ENCODE measurements around the gene ITGB1BP1.
"Not testable (repeated sequence)": the region's sequence is repeated elsewhere in the genome, so short reads cannot be mapped to it uniquely, and the experiment has no call there.

ITGB1BP1 gene

DNA sequence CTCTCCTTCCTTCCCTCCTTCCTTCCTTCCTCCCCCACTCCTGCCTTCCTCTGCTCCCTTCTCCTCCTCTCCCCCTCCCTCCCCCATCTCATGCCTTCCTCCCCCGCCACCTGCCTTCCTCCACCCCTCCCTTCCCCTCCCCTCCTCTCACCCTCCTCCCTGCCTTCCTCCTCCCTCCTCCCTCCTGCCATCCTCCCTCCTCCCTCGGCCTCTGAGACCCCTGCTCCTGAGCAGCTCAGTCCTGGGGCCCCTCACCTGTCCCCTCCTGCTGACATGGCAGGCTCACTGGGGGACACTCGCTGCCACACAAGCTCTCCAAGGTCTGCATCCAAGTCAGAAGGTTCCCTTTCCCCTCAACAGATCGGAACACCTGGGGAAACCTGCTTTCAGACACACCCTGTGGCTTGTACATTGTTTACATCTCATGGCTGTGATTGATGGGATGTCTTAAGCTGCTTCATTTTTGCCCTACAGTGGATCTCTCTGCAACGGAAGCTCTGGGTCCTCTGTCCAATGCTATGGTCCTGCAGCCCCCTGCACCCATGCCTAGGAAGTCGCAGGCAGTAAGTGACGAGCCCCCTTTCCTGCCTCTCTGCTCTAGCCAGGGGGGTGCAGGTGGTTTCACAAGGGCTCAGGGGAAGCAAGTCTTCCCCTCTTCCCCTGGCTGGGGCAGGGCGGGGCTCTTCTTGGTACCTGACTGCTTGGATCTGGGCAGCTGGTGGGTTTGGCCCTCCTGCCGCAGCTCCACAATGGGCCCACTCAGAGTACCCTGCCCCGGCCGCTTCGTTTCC lies 22.9 kb downstream of the ITGB1BP1 start:
- no peak for DNase-seq (ENCODE audit: low read depth)

DNA sequence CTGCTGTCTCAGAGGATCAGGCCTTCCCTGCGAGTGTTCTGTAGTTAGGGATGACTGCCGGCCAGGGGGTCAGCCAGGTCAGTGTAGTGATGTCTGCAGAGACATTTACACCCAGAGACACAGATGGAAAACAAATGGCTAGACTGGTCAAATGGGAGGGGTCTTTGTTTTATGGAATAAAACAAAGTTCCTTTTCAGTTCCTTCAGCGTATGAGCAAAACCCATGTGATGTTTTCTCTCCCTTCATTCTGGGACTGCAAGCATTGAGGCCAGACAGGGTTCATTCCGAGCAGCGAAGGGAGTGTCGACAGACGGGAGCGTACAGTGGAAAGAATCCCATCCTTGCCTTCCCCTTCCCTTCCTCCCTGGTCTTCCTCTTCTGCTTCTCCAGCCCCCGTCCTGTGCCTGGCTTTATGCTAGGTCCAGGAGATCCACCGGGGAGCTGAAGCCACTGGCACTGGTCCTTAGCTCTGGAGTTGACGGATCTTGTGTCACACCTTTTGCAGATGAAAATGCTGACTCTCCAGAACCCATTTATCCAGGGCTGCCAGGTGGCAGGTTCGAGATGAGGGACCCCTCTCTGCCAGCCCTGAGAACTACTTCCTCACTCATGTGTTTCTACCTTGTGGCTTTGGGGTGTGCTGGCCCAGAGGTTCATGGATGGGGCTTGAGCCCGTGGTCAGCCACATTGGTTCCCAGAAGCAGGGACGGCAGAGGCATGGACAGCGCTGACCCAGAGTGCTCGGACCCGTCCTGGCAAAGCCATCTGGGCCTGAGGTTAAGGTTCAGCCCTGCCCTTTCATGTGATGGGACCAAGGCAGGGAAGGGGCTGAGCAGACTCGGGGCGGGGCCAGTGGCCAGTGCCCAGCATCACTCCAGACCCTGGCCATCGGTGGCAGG lies 24.2 kb downstream of the ITGB1BP1 start:
- no peak for DNase-seq (ENCODE audit: low read depth)

DNA sequence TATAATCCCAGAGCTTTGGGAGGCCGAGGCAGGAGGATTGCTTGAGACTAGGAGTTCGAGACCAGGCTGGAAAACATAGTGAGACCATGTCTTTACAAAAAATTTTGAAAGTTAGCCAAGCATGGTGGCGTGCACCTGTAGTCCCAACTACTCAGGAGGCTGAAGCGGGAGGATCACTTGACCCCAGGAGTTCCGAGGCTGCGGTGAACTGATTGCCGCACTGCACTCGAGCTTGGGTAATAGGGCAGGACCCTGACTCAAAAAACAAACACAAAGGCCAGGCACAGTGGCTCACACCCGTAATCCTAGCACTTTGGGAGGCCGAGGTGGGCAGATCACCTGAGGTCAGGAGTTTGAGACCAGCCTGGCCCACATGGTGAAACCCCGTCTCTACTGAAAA lies 25.1 kb downstream of the ITGB1BP1 start:
- not testable (repeated sequence) for DNase-seq (ENCODE audit: low read depth)

DNA sequence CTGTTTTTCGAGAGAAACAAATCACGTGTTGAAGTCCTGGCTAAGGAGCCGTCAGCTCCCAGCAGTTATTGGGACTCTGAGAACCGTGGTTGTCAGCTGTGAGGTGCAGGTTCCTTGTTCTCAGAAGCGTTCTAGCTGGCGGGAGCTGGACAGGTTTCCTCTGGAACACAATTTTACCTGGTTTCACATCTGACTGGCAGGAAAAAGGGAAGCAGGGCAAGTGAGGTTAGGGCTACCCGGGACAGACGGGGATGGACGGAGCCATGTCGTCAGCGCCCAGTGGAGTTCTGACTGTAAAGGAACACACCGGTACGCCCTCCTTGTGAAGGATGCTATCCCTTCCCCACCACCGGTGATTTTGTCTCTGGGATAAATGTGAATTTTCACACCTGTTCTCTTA lies 26.1 kb downstream of the ITGB1BP1 start:
- DNase-seq (ENCODE audit: low read depth): no peak

DNA sequence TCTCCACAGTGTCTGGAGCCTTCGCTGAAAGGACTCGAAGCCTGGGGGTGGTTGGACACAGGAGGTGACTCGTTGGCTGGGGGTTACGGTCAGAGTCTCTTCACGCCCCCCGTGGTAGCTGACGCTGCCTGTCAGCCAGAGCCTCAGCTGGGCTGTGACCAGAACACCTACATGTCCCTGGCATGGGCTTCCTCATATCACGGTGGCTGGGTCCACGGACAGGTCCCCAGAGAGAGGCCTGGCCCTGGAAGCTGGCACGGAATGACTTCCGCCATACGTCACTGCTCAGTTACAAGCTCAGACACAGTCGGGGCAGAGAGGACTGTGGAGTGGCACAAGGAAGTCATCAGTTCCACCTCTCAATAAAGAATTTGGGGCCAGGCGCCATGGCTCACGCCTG lies 28.5 kb downstream of the ITGB1BP1 start:
- no peak for DNase-seq (ENCODE audit: low read depth)

DNA sequence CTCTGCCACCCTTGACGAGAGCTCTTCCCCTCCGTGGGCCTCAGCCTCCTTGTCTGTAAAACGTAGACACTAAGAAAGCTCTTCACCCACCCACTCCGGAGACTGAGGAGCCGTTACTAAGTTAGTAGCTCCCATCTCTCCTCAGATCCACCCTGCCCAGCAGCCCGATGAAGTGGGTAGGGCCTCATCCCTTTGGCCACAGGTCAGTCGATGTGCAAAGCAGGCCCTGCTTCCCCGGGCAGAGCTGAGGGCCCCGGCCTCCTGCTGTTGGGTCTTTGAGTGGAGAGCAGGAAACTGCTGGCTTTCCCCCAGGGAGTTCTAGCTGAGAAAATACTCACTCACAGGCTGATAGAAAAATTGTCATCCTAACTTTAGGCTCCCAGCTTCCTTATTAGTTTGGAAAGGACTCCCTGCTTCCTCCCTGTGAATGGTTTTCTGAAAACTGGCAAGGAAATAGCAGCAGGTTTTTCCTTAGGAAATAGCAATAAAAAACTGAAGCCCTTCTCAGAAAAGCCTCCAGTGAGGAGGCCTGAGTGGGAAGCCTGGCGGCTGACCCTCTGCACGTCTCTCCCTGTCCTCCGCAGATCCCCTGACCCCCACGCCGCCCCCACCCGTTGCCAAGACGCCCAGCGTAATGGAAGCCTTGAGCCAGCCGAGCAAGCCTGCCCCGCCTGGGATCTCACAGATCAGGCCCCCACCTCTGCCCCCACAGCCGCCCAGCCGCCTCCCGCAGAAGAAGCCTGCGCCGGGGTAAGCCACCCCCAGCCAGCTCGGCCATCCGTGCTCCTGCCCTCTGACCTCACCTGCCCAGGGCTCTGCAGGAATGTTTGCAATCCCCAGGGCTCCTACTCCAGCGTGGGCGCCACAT lies 30.2 kb downstream of the ITGB1BP1 start:
- no peak for DNase-seq (ENCODE audit: low read depth)

DNA sequence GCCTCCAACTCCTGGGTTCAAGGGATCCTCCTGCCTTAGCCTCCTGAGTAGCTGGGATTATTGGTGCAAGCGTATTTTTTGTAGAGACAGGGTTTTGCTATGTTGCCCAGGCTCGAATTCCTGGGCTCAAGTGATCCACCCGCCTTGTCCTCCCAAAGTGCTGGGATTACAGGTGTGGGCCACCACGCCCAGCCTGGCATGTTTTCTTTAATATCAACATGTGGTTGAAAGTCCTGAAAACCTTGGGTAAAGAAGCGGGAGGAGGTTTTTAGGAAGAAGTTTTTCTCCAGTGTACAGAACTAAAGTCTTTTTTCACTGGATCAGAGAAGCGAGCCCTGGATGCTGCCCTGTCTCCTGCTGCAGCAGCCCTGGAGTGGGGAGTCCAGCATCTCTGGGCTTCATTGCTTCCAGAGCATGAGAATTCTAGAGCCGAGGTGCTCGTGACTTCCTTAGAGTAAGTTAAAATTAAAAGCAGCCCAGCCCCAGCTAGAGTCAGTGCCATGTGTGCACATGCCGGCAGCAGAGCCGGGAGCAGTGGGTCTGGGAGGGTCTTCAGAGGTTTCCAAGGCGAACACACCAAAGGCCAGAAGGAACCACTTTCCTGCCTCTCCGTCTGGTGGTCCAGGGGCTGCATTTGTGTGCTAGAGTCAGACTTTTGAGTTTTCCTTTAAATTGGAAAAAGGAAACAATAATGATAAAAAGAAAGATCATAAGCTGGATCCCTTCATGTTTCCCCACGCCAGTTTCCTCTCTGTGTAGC lies 31.2 kb downstream of the ITGB1BP1 start:
- DNase-seq (ENCODE audit: low read depth): no peak

DNA sequence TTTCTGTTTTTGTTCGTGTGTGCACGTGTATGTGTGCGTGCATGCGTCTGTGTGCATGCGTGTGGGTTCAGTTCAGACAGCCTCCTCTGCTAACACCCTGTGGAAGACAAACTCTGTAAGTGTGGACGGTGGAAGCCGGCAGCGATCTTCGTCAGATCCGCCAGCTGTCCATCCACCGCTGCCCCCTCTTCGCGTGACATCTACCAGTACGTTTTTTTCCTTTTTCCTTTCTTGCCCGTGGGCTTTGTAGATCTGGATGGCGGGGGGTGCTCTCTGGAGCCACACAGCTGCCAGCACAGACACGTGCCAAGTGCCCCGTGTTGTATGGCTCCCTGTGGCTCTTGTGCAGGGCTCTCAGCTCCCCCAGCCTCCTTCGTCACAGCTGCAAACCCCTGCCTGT lies 32.3 kb downstream of the ITGB1BP1 start:
- DNase-seq (ENCODE audit: low read depth): no peak

DNA sequence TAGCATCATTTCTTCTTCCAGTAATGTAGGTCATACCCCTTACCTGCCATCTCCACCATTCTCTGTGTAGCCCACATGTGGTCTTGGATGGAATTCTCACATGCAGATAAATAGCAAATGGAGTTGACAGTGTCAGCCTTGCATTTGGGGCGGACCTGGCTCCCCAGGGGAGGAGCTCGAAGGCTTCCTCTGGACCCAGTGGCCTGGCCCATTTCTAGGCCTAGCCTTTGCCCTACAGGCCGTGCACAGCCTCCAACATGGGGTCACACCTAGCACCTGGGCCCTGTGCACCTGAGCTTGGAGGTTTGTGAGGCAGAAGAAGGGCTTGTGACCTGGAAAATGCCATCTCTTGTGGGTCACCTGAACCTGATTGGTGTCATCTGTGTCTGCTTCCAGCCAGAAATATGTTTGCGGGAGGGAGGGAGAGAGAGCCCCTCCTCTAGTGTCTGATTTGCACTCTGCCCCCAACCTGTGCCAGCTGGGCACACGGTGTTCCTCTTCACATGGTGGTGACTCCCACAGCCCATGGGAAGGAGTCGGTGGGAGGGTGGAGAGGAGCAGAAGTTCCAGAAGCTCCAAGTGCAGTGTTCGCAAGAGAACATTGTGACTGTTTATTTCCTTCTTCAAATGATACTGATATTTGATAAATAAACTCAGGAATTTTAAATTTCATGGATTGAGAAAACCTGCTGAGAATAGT lies 33.0 kb downstream of the ITGB1BP1 start:
- no peak for DNase-seq (ENCODE audit: low read depth)

DNA sequence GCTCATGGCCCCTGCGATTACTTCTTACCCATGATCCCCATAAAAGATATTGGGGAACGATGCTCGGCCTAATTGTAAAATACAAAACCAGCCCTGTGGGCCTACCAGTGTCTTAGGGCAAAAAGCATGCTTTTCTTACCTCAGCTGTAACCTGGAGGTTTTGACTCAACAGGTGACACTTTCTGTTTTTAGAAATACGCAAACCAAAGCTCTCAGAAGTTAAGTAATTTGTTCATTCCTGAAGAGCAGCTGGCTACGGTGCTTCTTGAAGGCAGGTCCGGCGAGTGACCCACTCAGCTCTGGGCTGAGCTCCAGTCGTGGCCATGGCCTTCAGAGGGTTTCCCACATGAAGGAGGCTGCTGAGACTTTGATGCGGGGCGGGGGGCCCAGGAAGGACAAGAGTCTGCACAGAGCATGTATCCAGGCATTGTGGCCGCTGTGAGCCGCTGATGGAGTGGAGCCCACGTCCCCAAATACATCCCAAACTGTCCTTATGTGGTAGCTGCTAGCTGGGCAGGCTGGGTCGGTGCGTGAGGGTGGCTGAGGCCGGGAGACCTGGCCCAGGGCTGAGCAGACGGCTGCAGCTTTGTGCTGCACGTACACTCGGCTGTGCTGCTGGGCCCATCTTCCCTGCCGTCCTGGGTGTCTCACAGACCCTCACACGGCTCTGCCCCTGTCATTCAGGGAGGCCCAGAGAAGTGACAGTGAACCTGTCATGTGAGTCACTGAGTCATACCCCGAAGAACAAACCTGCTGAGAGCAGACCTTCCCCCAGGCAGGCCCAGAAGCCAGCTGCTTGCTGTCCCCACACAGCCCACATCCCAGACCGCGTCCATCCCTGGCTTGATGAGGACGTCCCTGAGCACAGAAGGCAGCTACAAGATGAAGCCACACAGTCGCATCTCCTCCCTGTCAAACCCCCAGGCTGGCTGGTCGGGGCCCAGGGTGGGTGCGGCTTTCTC lies 34.1 kb downstream of the ITGB1BP1 start:
- DNase-seq (ENCODE audit: low read depth): no peak

DNA sequence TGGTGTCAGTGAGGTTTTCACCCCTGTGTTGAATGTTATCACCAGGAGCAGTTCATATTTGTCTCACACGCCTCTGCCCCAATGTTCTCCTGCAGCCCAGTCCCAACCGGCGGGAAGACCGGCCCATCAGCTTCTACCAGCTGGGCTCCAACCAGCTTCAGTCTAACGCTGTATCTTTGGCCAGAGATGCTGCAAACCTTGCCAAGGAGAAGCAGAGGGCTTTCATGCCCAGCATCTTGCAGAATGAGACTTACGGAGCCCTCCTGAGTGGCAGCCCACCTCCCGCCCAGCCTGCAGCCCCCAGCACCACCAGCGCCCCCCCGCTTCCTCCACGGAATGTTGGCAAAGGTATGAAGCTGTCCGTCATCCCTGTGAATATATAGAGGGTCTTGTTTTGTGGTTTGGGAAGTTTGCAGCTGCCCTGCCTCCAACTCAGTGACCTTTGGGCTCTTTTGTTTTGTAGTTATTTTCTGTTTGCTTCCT lies 35.1 kb downstream of the ITGB1BP1 start:
- DNase-seq (ENCODE audit: low read depth): no peak

DNA sequence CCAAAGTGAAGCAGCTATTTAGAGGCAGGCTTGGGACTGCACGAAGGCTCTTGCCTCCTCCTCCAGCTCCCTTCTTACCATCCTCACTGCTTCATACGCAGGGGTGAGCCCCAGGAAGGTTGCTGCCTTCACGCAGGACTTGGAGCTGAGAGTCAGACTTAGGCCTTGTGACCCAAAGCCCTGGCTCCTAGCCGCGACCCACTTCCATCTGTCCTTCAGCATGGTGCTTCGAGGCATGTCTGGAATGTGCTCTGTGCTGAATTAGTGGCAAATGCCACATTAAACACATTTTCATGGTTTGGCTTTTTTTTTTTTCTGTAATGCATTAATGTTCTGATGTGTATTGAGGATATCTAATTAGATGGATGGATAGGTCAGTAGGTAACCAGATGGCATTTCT lies 37.5 kb downstream of the ITGB1BP1 start:
- no peak for DNase-seq (ENCODE audit: low read depth)

DNA sequence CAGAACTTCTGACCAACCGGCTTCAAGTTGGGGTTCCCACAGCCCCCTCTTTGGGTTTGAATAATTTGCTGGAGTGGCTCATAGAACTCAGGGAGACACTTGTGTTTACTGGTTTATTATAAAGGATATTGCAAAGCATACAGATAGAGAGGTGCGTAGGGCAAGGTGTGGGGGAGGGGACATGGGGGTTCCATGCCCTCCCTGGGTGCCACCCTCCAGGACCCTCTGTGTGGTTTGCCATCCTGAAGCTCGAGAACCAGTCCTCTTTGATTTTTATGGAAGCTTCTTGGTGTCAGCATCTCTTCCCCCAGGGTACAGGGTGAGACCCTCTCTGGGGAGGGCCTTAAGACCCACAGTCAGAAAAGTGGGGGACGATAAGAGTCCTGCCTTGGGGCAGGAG lies 38.8 kb downstream of the ITGB1BP1 start:
- DNase-seq (ENCODE audit: low read depth): no peak

DNA sequence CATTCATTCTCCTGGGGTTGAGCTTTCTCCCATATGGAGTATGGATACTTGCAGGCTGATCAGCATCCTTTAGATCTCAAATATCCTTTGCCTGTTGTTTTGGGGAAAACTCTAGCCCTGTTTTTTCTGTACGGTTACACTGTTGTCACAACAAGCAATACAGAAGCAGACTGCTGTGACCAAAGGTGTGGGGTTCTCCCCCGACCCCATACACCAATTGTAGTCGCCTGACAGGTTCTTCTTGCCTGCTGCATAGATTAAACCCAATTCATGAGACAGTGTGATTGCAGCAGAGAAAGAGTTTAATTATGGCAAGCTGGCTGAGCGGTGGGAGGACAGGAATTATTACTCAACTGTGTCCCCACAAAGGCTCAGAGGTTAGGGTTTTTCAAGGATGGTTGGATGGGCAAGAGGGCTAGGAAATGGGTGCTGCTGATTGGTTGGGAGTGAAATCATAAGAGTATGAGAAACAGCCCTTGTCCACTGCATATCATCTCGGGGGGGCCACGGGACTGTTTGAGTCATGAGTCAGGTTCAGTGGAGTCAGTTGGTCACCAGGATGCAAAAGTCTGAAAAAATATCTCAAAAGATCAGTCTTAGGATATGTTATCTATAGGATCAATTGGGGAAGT lies 40.6 kb downstream of the ITGB1BP1 start:
- DNase-seq (ENCODE audit: low read depth): no peak

DNA sequence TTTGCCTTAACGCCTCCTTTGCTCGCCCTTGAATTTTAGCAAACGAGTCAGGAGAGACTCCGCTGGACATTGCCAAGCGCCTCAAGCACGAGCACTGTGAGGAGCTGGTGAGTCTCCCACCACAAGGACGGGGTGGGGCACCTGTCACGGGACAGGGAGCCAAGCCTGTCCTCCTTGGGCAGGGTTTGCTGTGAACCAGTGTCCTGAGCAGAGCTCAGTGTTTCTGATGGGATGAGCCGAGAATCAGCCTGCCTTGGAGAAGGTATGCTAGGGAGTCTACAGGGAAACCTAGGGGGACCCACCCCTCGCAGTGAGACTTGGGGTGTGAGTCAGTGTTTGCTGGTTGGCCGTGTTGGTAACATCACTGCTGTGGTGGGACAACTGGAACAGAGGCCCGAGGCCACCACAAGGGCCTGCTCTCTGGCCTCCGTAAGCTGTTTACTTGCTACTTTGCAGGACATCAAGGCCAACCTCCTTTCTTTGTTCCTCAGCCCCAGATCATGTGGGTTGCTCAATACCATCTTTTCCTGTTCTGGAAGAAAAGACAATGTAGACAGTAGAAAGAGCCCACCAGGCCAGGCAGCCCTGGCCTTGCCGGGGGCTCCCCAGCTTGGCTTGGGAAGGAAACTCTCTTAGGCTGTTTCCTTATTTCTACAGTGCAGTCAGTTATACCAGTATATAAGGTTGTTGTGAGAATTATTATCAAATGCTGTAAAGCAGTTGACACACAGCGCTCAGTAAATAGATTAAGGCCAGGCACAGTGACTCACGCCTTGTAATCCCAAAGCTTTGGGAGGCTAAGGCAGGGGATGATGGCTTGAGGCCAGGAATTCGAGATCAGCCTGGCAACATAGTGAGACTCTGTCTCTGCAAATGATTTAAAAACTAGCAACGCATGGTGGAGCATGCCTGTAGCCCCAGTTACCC lies 42.4 kb downstream of the ITGB1BP1 start:
- DNase-seq (ENCODE audit: low read depth): peak; percentile 79

DNA sequence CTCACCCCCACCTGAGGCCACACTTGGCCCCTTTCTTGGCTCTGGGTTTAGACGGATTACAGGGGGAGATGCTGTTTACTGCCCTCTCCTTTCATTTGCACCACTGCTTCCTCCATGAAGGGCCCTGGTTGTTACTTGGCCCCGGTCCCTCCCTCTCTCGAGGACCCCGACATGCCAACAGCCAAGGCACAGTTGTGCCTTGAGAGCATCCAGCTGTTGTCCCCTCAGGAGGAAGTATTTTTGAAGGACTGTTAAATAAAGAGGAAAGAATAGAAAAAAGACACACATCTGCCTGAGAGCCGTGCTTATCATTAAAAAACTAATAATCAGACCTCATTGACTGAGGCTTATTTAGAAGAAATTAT lies 44.0 kb downstream of the ITGB1BP1 start:
- no peak for DNase-seq (ENCODE audit: low read depth)

DNA sequence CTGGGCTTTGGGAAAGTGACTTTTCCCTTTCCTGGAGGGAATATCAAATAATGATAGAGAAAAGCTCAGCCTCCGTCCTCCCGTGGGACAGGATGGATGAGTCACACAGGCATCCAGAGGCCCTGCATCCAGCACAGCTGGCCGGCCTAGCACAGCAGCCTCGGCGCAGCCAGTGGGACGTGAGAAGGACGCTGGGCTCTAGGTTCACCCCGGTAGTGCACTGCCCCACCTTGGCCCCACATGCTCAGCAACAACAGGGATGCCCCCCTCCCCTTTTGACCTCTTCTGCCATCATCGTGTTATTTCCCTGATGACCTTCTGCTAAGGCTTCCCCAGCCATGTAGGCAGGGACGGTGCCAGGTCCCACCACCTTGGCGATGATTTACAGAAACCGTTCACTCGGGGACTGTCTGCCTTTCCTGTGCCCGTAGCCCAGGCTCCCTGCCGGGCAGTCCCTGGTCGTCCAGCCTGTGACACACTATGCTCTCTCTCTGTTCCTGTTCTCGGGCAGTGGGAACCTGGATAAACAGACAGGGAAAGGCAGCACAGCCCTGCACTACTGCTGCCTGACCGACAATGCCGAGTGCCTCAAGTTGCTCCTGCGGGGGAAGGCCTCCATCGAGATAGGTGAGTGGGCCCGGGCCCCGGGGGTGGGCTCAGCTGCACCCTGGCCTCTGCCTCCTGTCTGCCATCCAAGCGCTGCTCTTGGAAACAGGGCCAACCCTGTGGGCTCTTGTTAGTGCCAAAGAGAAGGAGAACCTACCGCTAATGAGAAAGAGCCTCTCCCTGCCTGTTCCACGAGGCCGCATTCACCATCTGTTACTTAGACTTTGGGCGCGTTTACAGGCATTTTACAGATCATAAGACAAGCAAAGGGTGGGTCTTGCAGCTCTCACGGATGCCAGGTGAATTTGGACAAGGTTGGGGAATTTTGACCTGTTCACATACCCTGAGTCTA lies 44.6 kb downstream of the ITGB1BP1 start:
- DNase-seq (ENCODE audit: low read depth): peak; percentile 73
